CD4-positive, alpha-beta T cell (primary cell): ENCODE data around the gene PNMT. TPM values are rescaled to one million over a fixed set of nuclear protein-coding genes. Genes with fewer than 3 reads are reported as not detected.
"Not testable (repeated sequence)": the region's sequence is repeated elsewhere in the genome, so short reads cannot be mapped to it uniquely, and the experiment has no call there.

Source experiments
- ATAC-seq: fragments of 200-7000 bp; cut with Tn5 transposase; one replicate; pipeline ENCODE4 v1.10.0; 2022; ENCODE audit warnings: mild to moderate bottlenecking; ENCODE audit not compliant: poor library complexity
- CTCF ChIA-PET: fragments of 350-600 bp; sonication (Branson Sonifier 250); formaldehyde crosslinking; loops from one replicate; lab custom pipeline; 2021; ENCODE audit warnings: antibody characterized with exemption, inconsistent platforms; lab: Charles Lee
- POLR2A ChIA-PET: fragments of 350-600 bp; sonication (Branson Sonifier 250); formaldehyde crosslinking; loops from one replicate; lab custom pipeline; 2021; ENCODE audit warnings: antibody characterized with exemption, inconsistent platforms; lab: Charles Lee
- DNase-seq, 14 experiments: peaks; one replicate each; pipeline ENCODE4 v3.0.0-alpha.2; 2013 to 2020; ENCODE audit warnings: mixed read lengths in 2 of 14
- H3K27ac ChIP-seq, 2 donors: one replicate each; pipeline versions ENCODE4 v1.5.1 to v1.7.0; 2013; ENCODE audit warnings: low read length in 2 of 2, low read depth in 1 of 2, mild to moderate bottlenecking in 1 of 2
- H3K27me3 ChIP-seq, 2 experiments: 1 replicate in 1 of 2; 2 replicates in 1 of 2; pipeline versions ENCODE4 v1.6.1 to v1.7.0; 2013; ENCODE audit warnings: low read length in 2 of 2, control low read depth in 1 of 2, mild to moderate bottlenecking in 1 of 2, moderate library complexity in 1 of 2; ENCODE audit not compliant: insufficient read depth in 2 of 2, control insufficient read depth in 1 of 2
- H3K36me3 ChIP-seq: one replicate; pipeline ENCODE4 v1.6.1; 2013; ENCODE audit warnings: low read length, control low read depth; ENCODE audit not compliant: insufficient read depth
- H3K4me1 ChIP-seq: one replicate; pipeline ENCODE4 v1.6.1; 2013; ENCODE audit warnings: low read length, control low read depth; ENCODE audit not compliant: insufficient read depth
- H3K4me3 ChIP-seq: one replicate; pipeline ENCODE4 v1.5.1; 2013; ENCODE audit warnings: mild to moderate bottlenecking, low read length, moderate library complexity
- H3K9me3 ChIP-seq, 2 experiments: 1 replicate in 1 of 2; 2 replicates in 1 of 2; pipeline versions ENCODE4 v1.6.1 to v1.7.0; 2013; ENCODE audit warnings: low read length in 2 of 2, mild to moderate bottlenecking in 2 of 2, control low read depth in 1 of 2, moderate library complexity in 1 of 2; ENCODE audit not compliant: control insufficient read depth in 1 of 2, insufficient read depth in 1 of 2
- H3K27ac Mint-ChIP-seq: one replicate; pipeline ENCODE4 v1.8.0; 2020; ENCODE audit warnings: mixed read lengths
- H3K27me3 Mint-ChIP-seq: one replicate; pipeline ENCODE4 v1.8.0; 2021; ENCODE audit warnings: mixed read lengths
- H3K36me3 Mint-ChIP-seq: one replicate; pipeline ENCODE4 v1.8.0; 2021; ENCODE audit warnings: low read depth, mixed read lengths
- H3K4me1 Mint-ChIP-seq: one replicate; pipeline ENCODE4 v1.8.0; 2021; ENCODE audit warnings: low read depth, mixed read lengths
- H3K4me3 Mint-ChIP-seq: one replicate; pipeline ENCODE4 v1.8.0; 2020; ENCODE audit warnings: mild to moderate bottlenecking, mixed read lengths
- H3K9me3 Mint-ChIP-seq: one replicate; pipeline ENCODE4 v1.8.0; 2020; ENCODE audit warnings: mixed read lengths
- CTCF ChIP-seq: fragments of 200-600 bp; IDR thresholded peaks from one replicate; pipeline ENCODE4 v1.8.0; 2022; ENCODE audit warnings: antibody characterized with exemption, mild to moderate bottlenecking
- intact Hi-C, 2 experiments: fragments of 100-400 bp; cut with DNase I in 1 of 2; cut with micrococcal nuclease in 1 of 2; formaldehyde crosslinking; loops; one replicate each; pipeline versions ENCODE4 v1.15.1 to v1.9.0; 2023 to 2025; cut with DNase I, micrococcal nuclease
- total RNA-seq, 174 experiments: library from RNA in 2 of 174; stranded (reverse) in 2 of 174; gene quantifications; one replicate each; pipeline ENCODE4 v1.2.3 and lab custom pipeline; 2021 to 2026

Gene PNMT
- total RNA-seq, 2 experiments from 2014 or later: 0.47 TPM; not detected in 1

GRCh38 chr17:39709998-39710964 is 42.0 kb downstream of the PNMT start:
- H3K4me1 Mint-ChIP-seq: peaks cover 9% of the 10 kb centered on the region
- CTCF ChIA-PET: interaction anchor here (1.0 kb wide), 1 partner anchor 28 kb away, joined by 4 read pairs; no protein-coding TSS in a partner anchor
- no peaks in the 10 kb centered on the region for H3K27me3 ChIP-seq
- no peaks in the 10 kb centered on the region for H3K36me3 ChIP-seq
- intact Hi-C loops: no loop called here
- H3K4me3 ChIP-seq: no peak overlapping the region
- TF ChIP-seq CTCF: no peak
- ATAC-seq (no peak), DNase-seq (no peak)
- no peak overlapping the region for H3K27ac Mint-ChIP-seq
- no peaks in the 10 kb centered on the region for H3K36me3 Mint-ChIP-seq
- H3K4me3 Mint-ChIP-seq: no peak overlapping the region
- no peaks in the 10 kb centered on the region for H3K9me3 Mint-ChIP-seq
- POLR2A ChIA-PET: interaction anchor here (1.0 kb wide), 1 partner anchor 20 kb away, joined by 3 read pairs; the partner anchor contains the start of gene MIEN1
- H3K27me3 Mint-ChIP-seq: no peaks in the 10 kb centered on the region
- peaks cover 25% of the 10 kb centered on the region for H3K4me1 ChIP-seq
- no peaks in the 10 kb centered on the region for H3K9me3 ChIP-seq
- no peak overlapping the region for H3K27ac ChIP-seq

- H3K27ac ChIP-seq, ATAC-seq, H3K4me3 Mint-ChIP-seq, intact Hi-C loops, H3K4me1 Mint-ChIP-seq, H3K27ac Mint-ChIP-seq, H3K27me3 ChIP-seq, H3K36me3 ChIP-seq, H3K4me3 ChIP-seq, H3K9me3 Mint-ChIP-seq, H3K9me3 ChIP-seq, DNase-seq, H3K27me3 Mint-ChIP-seq, H3K36me3 Mint-ChIP-seq: not testable (repeated sequence)
- POLR2A ChIA-PET: interaction anchor here (1.0 kb wide), 1 partner anchor 19 kb away, joined by 3 read pairs; the partner anchor contains the start of gene MIEN1
- CTCF ChIA-PET: interaction anchor here (1.0 kb wide), 1 partner anchor 29 kb away, joined by 4 read pairs; no protein-coding TSS in a partner anchor
- peaks cover 20% of the 10 kb centered on the region for H3K4me1 ChIP-seq
These were observed 42.8 kb downstream of the PNMT start for GRCh38 chr17:39711071-39711470.

GRCh38 chr17:39711851-39712250 is 43.6 kb downstream of the PNMT start:
- H3K4me1 Mint-ChIP-seq: peaks cover 6% of the 10 kb centered on the region
- POLR2A ChIA-PET: no interaction called here

More at GRCh38 chr17:39711851-39712250, 43.6 kb downstream of the PNMT start:
- no peaks in the 10 kb centered on the region for H3K36me3 Mint-ChIP-seq
- Histone ChIP-seq H3K27me3 (no peaks in the 10 kb centered on the region), H3K4me1 (peaks cover 12% of the 10 kb centered on the region), H3K9me3 (no peaks in the 10 kb centered on the region), H3K27ac (no peak overlapping the region), H3K36me3 (no peaks in the 10 kb centered on the region), H3K4me3 (no peak overlapping the region)
- intact Hi-C loops: no loop called here
- no peak overlapping the region for H3K27ac Mint-ChIP-seq
- H3K9me3 Mint-ChIP-seq: no peaks in the 10 kb centered on the region
- H3K27me3 Mint-ChIP-seq: no peaks in the 10 kb centered on the region
- ATAC-seq (no peak), DNase-seq (no peak)
- no peak overlapping the region for H3K4me3 Mint-ChIP-seq
- CTCF ChIA-PET: no interaction called here
- TF ChIP-seq CTCF: no peak
